PC-9 (cell line): Measurements from ENCODE around the gene SPATA31C1. TPM values are rescaled to one million over a fixed set of nuclear protein-coding genes. Genes with fewer than 3 reads are reported as not detected.

Experiments used
- BruUV-seq: library from RNA; stranded (reverse); fragments of 400-500 nt; replicated peaks from 2 replicates; lab custom pipeline; 2021; lab: Mats Ljungman, UMichigan
- CTCF ChIA-PET: fragments of 300-600 bp; sonication (Branson Sonifier 250); formaldehyde crosslinking; loops from one replicate; lab custom pipeline; 2022; ENCODE audit warnings: antibody characterized with exemption; lab: Charles Lee
- POLR2A ChIA-PET: fragments of 300-600 bp; sonication (Branson Sonifier 250); formaldehyde crosslinking; loops from one replicate; lab custom pipeline; 2022; ENCODE audit warnings: antibody characterized with exemption; ENCODE audit not compliant: unreplicated experiment; lab: Charles Lee
- DNase-seq, 2 experiments: peaks; one replicate each; pipeline versions ENCODE4 v3.0.0 to v3.0.0-alpha.2; 2015 to 2022; ENCODE audit warnings: mixed read lengths in 1 of 2
- H2AFZ ChIP-seq: fragments of 200-600 bp; sonication (generic); 2 replicates; pipeline ENCODE4 v1.8.1; 2017; ENCODE audit warnings: antibody characterized with exemption
- H3F3A ChIP-seq: fragments of 200-600 bp; sonication (generic); 2 replicates; pipeline ENCODE4 v1.8.1; 2017; ENCODE audit warnings: antibody characterized with exemption, mild to moderate bottlenecking, low read depth; ENCODE audit not compliant: insufficient read depth
- H3K27ac ChIP-seq: fragments of 200-600 bp; sonication (generic); 2 replicates; pipeline ENCODE4 v1.6.1; 2016; ENCODE audit warnings: mixed run types
- H3K27me3 ChIP-seq: fragments of 200-600 bp; sonication (generic); 2 replicates; pipeline ENCODE4 v1.6.1; 2016; ENCODE audit warnings: low read depth, mixed run types; ENCODE audit not compliant: insufficient read depth
- H3K36me3 ChIP-seq: fragments of 200-600 bp; sonication (generic); 2 replicates; pipeline ENCODE4 v1.6.1; 2016; ENCODE audit warnings: low read depth, mixed run types
- H3K4me1 ChIP-seq: fragments of 200-600 bp; sonication (generic); replicated peaks from 2 replicates; pipeline ENCODE4 v1.6.1; 2016; ENCODE audit warnings: mixed run types; ENCODE audit not compliant: insufficient read depth
- H3K4me2 ChIP-seq: fragments of 200-600 bp; sonication (generic); 2 replicates; pipeline ENCODE4 v1.6.1; 2017; ENCODE audit warnings: mixed run types
- H3K4me3 ChIP-seq: fragments of 200-600 bp; sonication (generic); 2 replicates; pipeline ENCODE4 v1.6.1; 2016; ENCODE audit warnings: mixed run types
- H3K79me2 ChIP-seq: fragments of 200-600 bp; sonication (generic); 2 replicates; pipeline ENCODE4 v1.6.1; 2017; ENCODE audit warnings: low read depth, mixed run types
- H3K9me2 ChIP-seq: fragments of 200-600 bp; sonication (generic); 2 replicates; pipeline ENCODE4 v1.8.1; 2017; ENCODE audit warnings: mild to moderate bottlenecking; ENCODE audit not compliant: insufficient read depth
- H3K9me3 ChIP-seq: fragments of 200-600 bp; sonication (generic); 2 replicates; pipeline ENCODE4 v1.8.1; 2016; ENCODE audit warnings: low read depth; ENCODE audit not compliant: insufficient read depth
- H4K20me1 ChIP-seq: fragments of 200-600 bp; sonication (generic); 2 replicates; pipeline ENCODE4 v1.8.1; 2017; ENCODE audit not compliant: insufficient read depth
- CTCF ChIP-seq: fragments of 200-600 bp; sonication (generic); conservative IDR thresholded peaks from 2 replicates; pipeline ENCODE4 v1.6.1; 2017; ENCODE audit warnings: mixed run types, antibody characterized with exemption, mild to moderate bottlenecking, moderate library complexity
- EZH2 ChIP-seq: fragments of 200-600 bp; sonication (generic); IDR thresholded peaks from 2 replicates; pipeline ENCODE4 v1.8.0; 2017; ENCODE audit warnings: antibody characterized with exemption, low read depth
- intact Hi-C: fragments of 100-400 bp; cut with micrococcal nuclease; formaldehyde crosslinking; loops from one replicate; pipeline ENCODE4 v1.10.0; 2022; ENCODE audit not compliant: unreplicated experiment
- total RNA-seq: library from RNA; stranded (reverse); gene quantifications from 2 replicates; pipeline ENCODE4 v1.2.3, GENCODE V29; 2021

Gene SPATA31C1
- total RNA-seq, 1 experiment from 2014 or later: not detected

- DNase-seq: no peak
- Histone ChIP-seq H3F3A (no peaks in the 10 kb centered on the region), H3K36me3 (no peaks in the 10 kb centered on the region), H3K27ac (no peak overlapping the region), H3K4me2 (no peak overlapping the region), H3K9me3 (no peaks in the 10 kb centered on the region), H3K4me3 (no peak overlapping the region), H3K79me2 (no peaks in the 10 kb centered on the region), H4K20me1 (no peaks in the 10 kb centered on the region), H3K27me3 (no peaks in the 10 kb centered on the region), H3K9me2 (no peaks in the 10 kb centered on the region), H2AFZ (no peak overlapping the region), H3K4me1 (no peaks in the 10 kb centered on the region)
- intact Hi-C loops: no loop called here
- ChIA-PET POLR2A (no interaction called here), CTCF (no interaction called here)
- BruUV-seq: no TSS peak
- TF ChIP-seq CTCF (no peak), EZH2 (no peak)
Measured at GRCh38 chr9:87944096-87944495, 26.3 kb downstream of the SPATA31C1 start.

- H3F3A ChIP-seq: no peaks in the 10 kb centered on the region
- H2AFZ ChIP-seq: no peak overlapping the region
- no TSS peak for BruUV-seq
- no peaks in the 10 kb centered on the region for H4K20me1 ChIP-seq
- POLR2A ChIA-PET: no interaction called here
- H3K27ac ChIP-seq: no peak overlapping the region
- H3K4me3 ChIP-seq: no peak overlapping the region
- DNase-seq: no peak
- no peaks in the 10 kb centered on the region for H3K9me3 ChIP-seq
- no peaks in the 10 kb centered on the region for H3K79me2 ChIP-seq
- no peaks in the 10 kb centered on the region for H3K9me2 ChIP-seq
- no peak overlapping the region for H3K4me2 ChIP-seq
- no peaks in the 10 kb centered on the region for H3K36me3 ChIP-seq
- intact Hi-C loops: no loop called here
- CTCF ChIA-PET: no interaction called here
- H3K4me1 ChIP-seq: no peaks in the 10 kb centered on the region
- TF ChIP-seq EZH2 (no peak), CTCF (no peak)
- H3K27me3 ChIP-seq: no peaks in the 10 kb centered on the region
Measured at GRCh38 chr9:87944682-87945081, 26.9 kb downstream of the SPATA31C1 start.

- Histone ChIP-seq H3K36me3 (no peaks in the 10 kb centered on the region), H3K9me3 (no peaks in the 10 kb centered on the region), H3K79me2 (no peaks in the 10 kb centered on the region), H3K4me1 (no peaks in the 10 kb centered on the region), H4K20me1 (no peaks in the 10 kb centered on the region), H3K9me2 (no peaks in the 10 kb centered on the region), H2AFZ (no peak overlapping the region), H3K4me3 (no peak overlapping the region), H3K4me2 (no peak overlapping the region), H3K27me3 (no peaks in the 10 kb centered on the region), H3F3A (no peaks in the 10 kb centered on the region), H3K27ac (no peak overlapping the region)
- intact Hi-C loops: loop anchor here (2.0 to 5.0 kb wide), 2 partner anchors 629 to 1647 kb away; no protein-coding TSS in a partner anchor
- ChIA-PET POLR2A (no interaction called here), CTCF (no interaction called here)
- TF ChIP-seq EZH2: no peak
- no peak for TF ChIP-seq CTCF
- no TSS peak for BruUV-seq
- DNase-seq: no peak
Measured at GRCh38 chr9:87950296-87950695, 32.5 kb downstream of the SPATA31C1 start.
